ENCODE data around the gene ENO1. TPM values are rescaled to one million over a fixed set of nuclear protein-coding genes. Genes with fewer than 3 reads are reported as not detected.
"Not testable (repeated sequence)": the region's sequence is repeated elsewhere in the genome, so short reads cannot be mapped to it uniquely, and the experiment has no call there.

The ENO1 gene
- polyA plus RNA-seq, 2 donors, result 403 to 1,101 TPM

DNA sequence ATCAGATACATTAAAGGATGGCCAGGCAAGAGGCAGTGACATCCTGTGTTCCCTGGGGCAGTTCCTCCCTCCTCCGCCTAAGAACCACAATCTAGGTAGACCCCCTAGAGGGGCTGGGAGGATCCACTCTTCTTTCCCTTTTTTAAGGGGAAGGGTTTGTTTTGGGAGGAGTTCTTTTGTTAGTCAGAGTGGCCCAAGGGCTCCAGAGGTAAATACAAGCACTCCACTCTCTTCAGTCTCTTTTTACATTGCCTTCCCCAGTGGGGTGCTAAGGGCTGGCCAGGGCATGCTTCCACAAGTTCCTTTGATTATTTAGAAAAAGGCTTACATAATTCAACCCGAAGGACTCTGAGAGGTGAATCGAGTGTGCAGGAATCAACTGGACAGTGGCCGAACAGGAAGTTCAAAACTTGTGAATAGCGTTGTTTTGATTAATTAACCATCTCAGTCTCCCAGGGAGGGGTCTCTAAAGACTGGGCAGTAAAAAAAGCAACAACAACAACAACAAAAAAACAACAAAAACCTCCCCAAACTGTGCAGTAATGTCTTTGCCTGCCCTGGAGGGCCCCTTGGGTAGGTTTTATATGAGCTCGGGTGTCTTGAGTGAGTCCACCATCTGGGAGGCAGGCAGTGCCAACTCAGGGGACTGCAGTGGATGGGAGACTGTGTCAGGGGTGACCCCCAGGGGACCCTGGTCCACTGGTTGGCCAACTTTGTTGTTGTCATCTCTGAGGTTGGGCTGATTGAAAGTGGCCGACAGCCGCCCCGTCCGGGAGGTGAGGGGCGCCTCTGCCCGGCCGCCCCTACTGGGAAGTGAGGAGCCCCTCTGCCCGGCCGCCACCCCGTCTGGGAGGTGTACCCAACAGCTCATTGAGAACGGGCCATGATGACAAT, 33.2 kb upstream of the ENO1 start:
- Histone ChIP-seq H3K9me3 (ENCODE audit: control insufficient read depth in 2 of 2, insufficient read depth in 1 of 2, low read depth in 1 of 2, low read length in 1 of 2) (no peaks in the 10 kb centered on the region), H3K4me3 (ENCODE audit: low read depth in 1 of 2, low read length in 2 of 2) (no peak overlapping the region), H3K27ac (ENCODE audit: low read depth in 2 of 2, low read length in 1 of 2) (peak overlapping the region in 1 of 2 donors; percentile 52), H3K4me1 (ENCODE audit: control insufficient read depth in 2 of 2, insufficient read depth in 2 of 2, low read length in 1 of 2) (peaks cover 0 to 3% of the 10 kb centered on the region in 2 donors), H3K27me3 (ENCODE audit: control insufficient read depth in 1 of 2, insufficient read depth in 2 of 2, low read length in 2 of 2) (no peaks in the 10 kb centered on the region), H3K36me3 (ENCODE audit: control insufficient read depth in 2 of 2, insufficient read depth in 2 of 2, low read length in 1 of 2) (no peaks in the 10 kb centered on the region)
- 74 to 80% methylated on average over 13 to 14 of the region's 17 CpGs for WGBS, 2 donors

DNA sequence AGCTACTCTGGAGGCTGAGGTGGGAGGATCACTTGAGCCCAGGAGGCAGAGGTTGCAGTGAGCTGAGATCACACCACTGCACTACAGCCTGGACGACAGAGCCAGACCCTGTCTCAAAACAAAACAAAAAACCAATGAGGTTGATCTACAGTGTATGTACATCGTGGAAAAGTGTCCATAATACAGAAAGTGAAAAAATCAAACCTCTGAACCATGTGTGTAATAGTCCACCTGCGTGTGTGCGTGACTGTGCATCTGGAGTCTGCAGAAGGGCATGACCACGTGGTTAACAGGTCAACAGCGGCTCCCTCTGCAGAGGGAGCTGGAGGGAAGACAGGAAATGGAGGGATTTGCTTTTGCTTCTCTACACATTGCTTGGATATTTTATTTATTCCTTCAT, 32.4 kb upstream of the ENO1 start:
- peaks cover 0 to 3% of the 10 kb centered on the region in 2 donors for H3K4me1 ChIP-seq (ENCODE audit: control insufficient read depth in 2 of 2, insufficient read depth in 2 of 2, low read length in 1 of 2)
- H3K4me3 ChIP-seq (ENCODE audit: low read depth in 1 of 2, low read length in 2 of 2), result no peak overlapping the region
- no peaks in the 10 kb centered on the region for H3K9me3 ChIP-seq (ENCODE audit: control insufficient read depth in 2 of 2, insufficient read depth in 1 of 2, low read depth in 1 of 2, low read length in 1 of 2)
- 60 to 63% methylated on average over 6 of the region's 6 CpGs for WGBS, 2 donors
- peak overlapping the region in 1 of 2 donors; percentile 52 for H3K27ac ChIP-seq (ENCODE audit: low read depth in 2 of 2, low read length in 1 of 2)
- no peaks in the 10 kb centered on the region for H3K27me3 ChIP-seq (ENCODE audit: control insufficient read depth in 1 of 2, insufficient read depth in 2 of 2, low read length in 2 of 2)
- no peaks in the 10 kb centered on the region for H3K36me3 ChIP-seq (ENCODE audit: control insufficient read depth in 2 of 2, insufficient read depth in 2 of 2, low read length in 1 of 2)

DNA sequence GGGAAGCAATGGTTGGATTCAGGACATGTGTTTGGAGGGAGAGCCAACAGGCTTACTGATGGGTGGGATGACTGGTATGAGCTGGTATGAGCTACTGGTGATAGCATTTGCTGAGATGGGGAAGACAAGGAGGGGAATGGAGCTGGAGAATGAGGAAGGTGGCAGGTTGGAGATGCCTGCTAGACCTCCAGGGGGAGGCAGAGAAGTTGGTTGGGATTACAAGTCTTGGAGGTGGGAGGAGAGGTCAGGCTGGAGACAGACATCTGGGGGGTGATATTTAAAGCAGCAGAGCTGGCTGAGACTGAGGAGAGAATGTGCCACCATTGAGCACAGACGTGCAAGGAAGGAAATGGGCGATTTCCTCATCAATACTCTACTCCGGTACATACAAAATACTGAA, 31.8 kb upstream of the ENO1 start:
- peaks cover 0 to 3% of the 10 kb centered on the region in 2 donors for H3K4me1 ChIP-seq (ENCODE audit: control insufficient read depth in 2 of 2, insufficient read depth in 2 of 2, low read length in 1 of 2)
- no peaks in the 10 kb centered on the region for H3K36me3 ChIP-seq (ENCODE audit: control insufficient read depth in 2 of 2, insufficient read depth in 2 of 2, low read length in 1 of 2)
- H3K27ac ChIP-seq (ENCODE audit: low read depth in 2 of 2, low read length in 1 of 2), result no peak overlapping the region
- no peak overlapping the region for H3K4me3 ChIP-seq (ENCODE audit: low read depth in 1 of 2, low read length in 2 of 2)
- WGBS, 2 donors, result 86 to 96% methylated on average over 3 of the region's 3 CpGs
- H3K27me3 ChIP-seq (ENCODE audit: control insufficient read depth in 1 of 2, insufficient read depth in 2 of 2, low read length in 2 of 2), result no peaks in the 10 kb centered on the region
- no peaks in the 10 kb centered on the region for H3K9me3 ChIP-seq (ENCODE audit: control insufficient read depth in 2 of 2, insufficient read depth in 1 of 2, low read depth in 1 of 2, low read length in 1 of 2)

DNA sequence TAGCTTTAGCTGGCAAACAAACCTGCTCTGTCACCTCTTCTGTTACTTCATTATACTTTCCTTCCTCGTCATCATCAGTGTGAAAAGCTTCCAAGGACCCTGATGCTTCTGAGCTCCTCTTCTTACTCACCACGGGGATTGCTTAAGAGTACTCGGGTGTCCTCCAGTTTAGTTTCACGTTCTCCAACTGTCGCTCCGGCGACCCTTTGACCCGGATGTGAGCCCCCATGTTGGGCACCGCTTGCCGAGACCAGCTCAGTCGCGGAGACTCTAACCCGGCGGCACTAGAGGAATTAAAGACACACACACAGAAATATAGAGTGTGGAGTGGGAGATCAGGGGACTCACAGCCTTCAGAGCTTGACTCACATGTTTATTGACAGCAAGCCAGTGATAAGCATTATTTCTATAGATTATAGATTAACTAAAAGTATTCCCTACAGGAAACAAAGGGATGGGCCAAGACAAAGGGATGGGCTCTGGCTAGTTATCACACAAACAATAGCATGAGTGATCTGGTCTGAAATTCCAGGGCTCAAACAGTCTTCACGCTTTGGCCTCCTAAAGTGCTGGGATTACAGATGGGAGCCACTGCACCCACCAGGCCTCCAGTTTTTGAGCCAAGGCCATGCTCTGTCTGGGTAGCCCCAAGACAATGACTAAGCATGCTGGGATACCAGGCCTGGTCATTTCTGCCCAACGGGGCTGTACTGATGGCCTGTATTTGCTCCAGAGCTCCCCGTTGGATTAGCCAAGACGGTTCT, 30.1 kb upstream of the ENO1 start:
- WGBS, 2 donors, result 65 to 78% methylated on average over 18 of the region's 18 CpGs
- Histone ChIP-seq H3K27ac (ENCODE audit: low read depth in 2 of 2, low read length in 1 of 2) (no peak overlapping the region), H3K36me3 (ENCODE audit: control insufficient read depth in 2 of 2, insufficient read depth in 2 of 2, low read length in 1 of 2) (no peaks in the 10 kb centered on the region), H3K4me3 (ENCODE audit: low read depth in 1 of 2, low read length in 2 of 2) (no peak overlapping the region), H3K4me1 (ENCODE audit: control insufficient read depth in 2 of 2, insufficient read depth in 2 of 2, low read length in 1 of 2) (peaks cover 0 to 3% of the 10 kb centered on the region in 2 donors), H3K9me3 (ENCODE audit: control insufficient read depth in 2 of 2, insufficient read depth in 1 of 2, low read depth in 1 of 2, low read length in 1 of 2) (no peaks in the 10 kb centered on the region), H3K27me3 (ENCODE audit: control insufficient read depth in 1 of 2, insufficient read depth in 2 of 2, low read length in 2 of 2) (no peaks in the 10 kb centered on the region)

DNA sequence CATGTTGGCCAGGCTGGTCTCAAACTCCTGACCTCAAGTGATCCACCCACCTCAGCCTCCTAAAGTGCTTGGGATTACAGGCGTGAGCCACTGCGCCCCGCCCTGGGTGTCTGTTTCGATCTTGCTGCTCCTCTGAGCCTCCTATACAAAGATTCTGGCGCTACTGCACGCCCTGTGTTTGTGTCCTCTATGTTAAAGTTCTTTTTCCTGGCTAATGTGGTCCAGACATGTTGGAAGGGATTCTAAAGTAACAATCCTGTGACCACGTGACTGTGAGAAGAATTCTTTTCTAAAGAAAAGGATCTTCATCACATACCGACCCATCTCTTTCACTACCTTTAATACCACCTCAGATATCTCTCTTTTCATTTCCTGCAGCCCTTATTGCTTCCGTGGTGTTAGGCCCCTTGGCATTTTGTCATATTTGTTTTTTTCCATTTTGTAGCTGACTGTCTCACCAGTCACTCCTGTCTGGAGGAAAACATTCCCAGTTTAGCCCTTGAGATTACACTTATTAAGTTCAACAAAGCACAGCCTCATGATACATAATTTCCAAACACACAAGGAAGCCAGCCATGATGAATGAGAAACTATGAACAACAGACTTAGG, 27.2 kb upstream of the ENO1 start:
- no peaks in the 10 kb centered on the region for H3K27me3 ChIP-seq (ENCODE audit: control insufficient read depth in 1 of 2, insufficient read depth in 2 of 2, low read length in 2 of 2)
- peak overlapping the region; percentile 36 to 54 for H3K27ac ChIP-seq (ENCODE audit: low read depth in 2 of 2, low read length in 1 of 2)
- 42 to 62% methylated on average over 9 of the region's 9 CpGs for WGBS, 2 donors

DNA sequence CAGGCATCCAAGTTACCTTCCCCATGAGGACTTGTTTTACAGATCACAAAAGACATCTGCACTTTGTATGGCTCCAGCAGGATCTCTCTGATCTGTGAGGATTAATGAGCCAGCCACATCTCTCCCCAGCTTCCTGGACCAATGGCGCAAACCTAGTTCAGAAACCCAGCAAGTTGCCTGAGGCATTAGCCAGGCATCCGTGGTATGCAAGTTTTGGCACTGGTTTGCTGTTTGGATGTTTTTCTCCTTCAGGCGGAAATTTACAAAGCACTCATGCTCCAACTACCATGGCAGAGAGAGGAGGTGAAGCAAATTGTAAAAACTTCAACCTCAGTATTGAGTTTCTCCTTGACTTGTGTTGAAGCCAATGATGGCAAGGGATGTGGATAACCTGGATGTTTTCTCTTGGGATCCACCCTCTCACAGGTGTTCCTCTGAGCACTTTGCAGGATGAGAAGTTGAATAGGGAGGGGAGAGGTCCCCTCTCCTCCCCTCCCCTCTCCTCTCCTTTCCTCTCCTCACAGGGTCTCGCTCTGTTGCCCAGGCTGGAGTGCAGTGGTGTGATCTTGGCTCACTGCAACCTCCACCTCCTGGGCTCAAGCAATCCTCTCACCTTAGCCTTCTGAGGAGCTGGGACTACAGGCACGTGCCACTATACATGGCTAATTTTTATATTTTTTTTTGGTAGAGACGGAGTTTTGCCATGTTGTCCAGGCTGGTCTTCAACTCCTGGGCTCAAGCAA, 25.6 kb upstream of the ENO1 start:
- Histone ChIP-seq H3K4me1 (ENCODE audit: control insufficient read depth in 2 of 2, insufficient read depth in 2 of 2, low read length in 1 of 2) (peaks cover 0 to 2% of the 10 kb centered on the region in 2 donors), H3K36me3 (ENCODE audit: control insufficient read depth in 2 of 2, insufficient read depth in 2 of 2, low read length in 1 of 2) (no peaks in the 10 kb centered on the region), H3K4me3 (ENCODE audit: low read depth in 1 of 2, low read length in 2 of 2) (no peak overlapping the region), H3K27ac (ENCODE audit: low read depth in 2 of 2, low read length in 1 of 2) (peak overlapping the region; percentile 30 to 64), H3K27me3 (ENCODE audit: control insufficient read depth in 1 of 2, insufficient read depth in 2 of 2, low read length in 2 of 2) (no peaks in the 10 kb centered on the region), H3K9me3 (ENCODE audit: control insufficient read depth in 2 of 2, insufficient read depth in 1 of 2, low read depth in 1 of 2, low read length in 1 of 2) (no peaks in the 10 kb centered on the region)
- WGBS, 2 donors, result 58 to 64% methylated on average over 6 of the region's 6 CpGs

More for the DNA sequence above, 27.2 kb upstream of the ENO1 start:
- H3K4me3 ChIP-seq (ENCODE audit: low read depth in 1 of 2, low read length in 2 of 2), result no peak overlapping the region
- peaks cover 0 to 2% of the 10 kb centered on the region in 2 donors for H3K4me1 ChIP-seq (ENCODE audit: control insufficient read depth in 2 of 2, insufficient read depth in 2 of 2, low read length in 1 of 2)
- H3K36me3 ChIP-seq (ENCODE audit: control insufficient read depth in 2 of 2, insufficient read depth in 2 of 2, low read length in 1 of 2), result no peaks in the 10 kb centered on the region
- no peaks in the 10 kb centered on the region for H3K9me3 ChIP-seq (ENCODE audit: control insufficient read depth in 2 of 2, insufficient read depth in 1 of 2, low read depth in 1 of 2, low read length in 1 of 2)

DNA sequence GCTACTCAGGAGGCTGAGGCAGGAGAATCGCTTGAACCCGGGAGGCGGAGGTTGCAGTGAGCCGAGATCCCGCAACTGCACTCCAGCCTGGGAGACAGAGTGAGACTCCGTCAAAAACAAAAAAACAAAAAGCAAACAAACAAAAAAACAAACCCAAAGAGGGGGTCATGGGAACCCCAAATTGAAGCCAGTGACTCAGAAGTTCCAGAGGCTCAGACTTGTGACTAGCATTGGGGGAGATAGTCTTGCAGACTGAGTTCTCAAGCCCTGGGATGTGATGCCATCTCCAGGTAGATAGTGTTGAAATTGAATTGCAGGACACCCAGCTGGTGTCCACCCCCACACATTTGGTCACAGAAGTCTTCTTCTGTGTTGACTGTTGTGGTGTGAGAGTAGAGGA, 24.9 kb upstream of the ENO1 start:
- WGBS, 2 donors, result 93 to 94% methylated on average over 6 of the region's 6 CpGs
- no peaks in the 10 kb centered on the region for H3K9me3 ChIP-seq (ENCODE audit: control insufficient read depth in 2 of 2, insufficient read depth in 1 of 2, low read depth in 1 of 2, low read length in 1 of 2)
- no peaks in the 10 kb centered on the region for H3K36me3 ChIP-seq (ENCODE audit: control insufficient read depth in 2 of 2, insufficient read depth in 2 of 2, low read length in 1 of 2)
- no peak overlapping the region for H3K4me3 ChIP-seq (ENCODE audit: low read depth in 1 of 2, low read length in 2 of 2)
- H3K27me3 ChIP-seq (ENCODE audit: control insufficient read depth in 1 of 2, insufficient read depth in 2 of 2, low read length in 2 of 2), result no peaks in the 10 kb centered on the region
- peak overlapping the region; percentile 30 to 64 for H3K27ac ChIP-seq (ENCODE audit: low read depth in 2 of 2, low read length in 1 of 2)
- H3K4me1 ChIP-seq (ENCODE audit: control insufficient read depth in 2 of 2, insufficient read depth in 2 of 2, low read length in 1 of 2), result peaks cover 0 to 2% of the 10 kb centered on the region in 2 donors

DNA sequence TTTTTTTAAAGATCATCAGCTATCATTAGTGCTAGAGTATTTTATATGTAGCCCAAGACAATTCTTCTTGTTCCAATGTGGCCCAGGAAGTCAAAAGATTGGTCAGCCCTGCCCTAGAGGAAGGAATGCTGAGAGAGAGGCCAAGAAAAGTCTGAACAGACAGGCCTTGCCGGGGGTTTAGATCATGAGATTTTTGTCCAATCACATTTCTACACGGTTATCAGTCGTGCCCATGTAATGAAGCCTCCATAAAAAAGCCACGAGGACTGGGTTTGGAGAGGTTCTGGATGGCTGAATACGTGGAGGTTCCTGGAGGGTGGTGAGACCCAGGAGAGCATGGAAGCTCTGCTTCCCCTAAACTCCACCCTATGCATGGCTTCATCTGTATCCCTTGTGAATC, 24.3 kb upstream of the ENO1 start:
- H3K27ac ChIP-seq (ENCODE audit: low read depth in 2 of 2, low read length in 1 of 2), result peak overlapping the region; percentile 3 to 49
- no peaks in the 10 kb centered on the region for H3K27me3 ChIP-seq (ENCODE audit: control insufficient read depth in 1 of 2, insufficient read depth in 2 of 2, low read length in 2 of 2)
- peaks cover 0 to 2% of the 10 kb centered on the region in 2 donors for H3K4me1 ChIP-seq (ENCODE audit: control insufficient read depth in 2 of 2, insufficient read depth in 2 of 2, low read length in 1 of 2)
- no peaks in the 10 kb centered on the region for H3K9me3 ChIP-seq (ENCODE audit: control insufficient read depth in 2 of 2, insufficient read depth in 1 of 2, low read depth in 1 of 2, low read length in 1 of 2)
- WGBS, 2 donors, result 68 to 75% methylated on average over 5 of the region's 5 CpGs
- no peak overlapping the region for H3K4me3 ChIP-seq (ENCODE audit: low read depth in 1 of 2, low read length in 2 of 2)
- H3K36me3 ChIP-seq (ENCODE audit: control insufficient read depth in 2 of 2, insufficient read depth in 2 of 2, low read length in 1 of 2), result no peaks in the 10 kb centered on the region

DNA sequence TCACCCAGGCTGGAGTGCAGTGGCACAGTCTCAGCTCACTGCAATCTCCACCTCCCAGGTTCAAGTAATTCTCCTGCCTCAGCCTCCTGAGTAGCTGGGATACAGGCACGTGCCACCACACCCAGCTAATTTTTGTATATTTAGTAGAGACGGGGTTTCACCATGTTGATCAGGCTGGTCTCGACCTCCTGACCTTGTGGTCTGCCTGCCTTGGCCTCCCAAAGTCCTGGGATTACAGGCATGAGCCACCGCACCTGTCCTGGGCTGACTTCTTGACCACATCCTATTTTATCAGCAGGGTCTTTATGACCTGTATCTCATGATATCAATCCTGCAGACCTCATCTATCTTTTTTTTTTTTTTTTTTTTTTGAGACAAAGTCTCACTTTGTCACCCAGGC, 22.2 kb upstream of the ENO1 start:
- H3K9me3 ChIP-seq (ENCODE audit: control insufficient read depth in 2 of 2, insufficient read depth in 1 of 2, low read depth in 1 of 2, low read length in 1 of 2); H3K27me3 ChIP-seq (ENCODE audit: control insufficient read depth in 1 of 2, insufficient read depth in 2 of 2, low read length in 2 of 2); H3K4me3 ChIP-seq (ENCODE audit: low read depth in 1 of 2, low read length in 2 of 2); H3K27ac ChIP-seq (ENCODE audit: low read depth in 2 of 2, low read length in 1 of 2); H3K36me3 ChIP-seq (ENCODE audit: control insufficient read depth in 2 of 2, insufficient read depth in 2 of 2, low read length in 1 of 2); H3K4me1 ChIP-seq (ENCODE audit: control insufficient read depth in 2 of 2, insufficient read depth in 2 of 2, low read length in 1 of 2): not testable (repeated sequence)
- WGBS, 2 donors, result 81 to 89% methylated on average over 4 of the region's 4 CpGs
